Cardiac fibroblast (primary cell): ENCODE measurements around the gene STEAP3.

ENCODE experiments used
- DNase-seq, 2 donors: peaks; one replicate each; pipeline versions ENCODE4 v3.0.0 to v3.0.0-alpha.2; 2010; ENCODE audit warnings: low read depth in 2 of 2
- H3K4me3 ChIP-seq, 2 donors: replicated peaks in 1 of 2; 1 replicate in 1 of 2; 2 replicates in 1 of 2; pipeline ENCODE4 v1.5.1; 2011; ENCODE audit warnings: low read depth in 2 of 2, low read length in 2 of 2, mild to moderate bottlenecking in 2 of 2, moderate library complexity in 1 of 2
- CTCF ChIP-seq: IDR thresholded peaks from one replicate; pipeline ENCODE4 v1.5.1; 2011; ENCODE audit warnings: low read depth, mild to moderate bottlenecking, low read length, inconsistent platforms

The STEAP3 gene

GRCh38 chr2:119260646-119261492 is 37.2 kb downstream of the STEAP3 start:
- peak in 1 of 2 donors; percentile 24 for DNase-seq
- TF ChIP-seq CTCF, result no peak
- no peak overlapping the region for H3K4me3 ChIP-seq

- no peak for DNase-seq
- no peak overlapping the region for H3K4me3 ChIP-seq
- no peak for TF ChIP-seq CTCF
These were observed 38.0 kb downstream of the STEAP3 start for GRCh38 chr2:119261493-119262225.

GRCh38 chr2:119263025-119263424 is 39.4 kb downstream of the STEAP3 start:
- DNase-seq, result no peak
- TF ChIP-seq CTCF, result no peak
- H3K4me3 ChIP-seq, result no peak overlapping the region

GRCh38 chr2:119263656-119264055 is 40.0 kb downstream of the STEAP3 start:
- TF ChIP-seq CTCF, result no peak
- H3K4me3 ChIP-seq, result no peak overlapping the region
- DNase-seq, result no peak

GRCh38 chr2:119264781-119265692 is 41.4 kb downstream of the STEAP3 start:
- TF ChIP-seq CTCF, result peak; percentile 87
- peak; percentile 57 to 63 for DNase-seq
- H3K4me3 ChIP-seq, result no peak overlapping the region

- TF ChIP-seq CTCF, result no peak
- H3K4me3 ChIP-seq, result no peak overlapping the region
- DNase-seq, result no peak
These were observed 42.0 kb downstream of the STEAP3 start for GRCh38 chr2:119265693-119266066.
